ENCODE results near the gene NR2F1-AS1. TPM values are rescaled to one million over a fixed set of nuclear protein-coding genes. Genes with fewer than 3 reads are reported as not detected.

Gene NR2F1-AS1
- total RNA-seq, 1 donor from 2014 or later: 6.9 TPM

GRCh38 chr5:93364378-93364777 lies 216.6 kb downstream of the NR2F1-AS1 start:
- no peak overlapping the region for H3K4me3 ChIP-seq (ENCODE audit: insufficient read depth, low read depth, low read length)
- no peaks in the 10 kb centered on the region for H3K9me3 Mint-ChIP-seq (ENCODE audit: unreplicated experiment)
- H3K9me3 ChIP-seq (ENCODE audit: insufficient read depth, low read depth, low read length): no peaks in the 10 kb centered on the region
- no peak for FAIRE-seq
- no peak overlapping the region for H2AFZ ChIP-seq (ENCODE audit: low read depth, low read length)
- peaks cover 9% of the 10 kb centered on the region for H3K4me1 ChIP-seq (ENCODE audit: insufficient read depth, low read length)
- H3K9ac ChIP-seq (ENCODE audit: low read length): no peak overlapping the region
- no peaks in the 10 kb centered on the region for H3K79me2 ChIP-seq (ENCODE audit: insufficient read depth, low read length)
- H3K4me3 Mint-ChIP-seq (ENCODE audit: unreplicated experiment): no peak overlapping the region
- H3K36me3 Mint-ChIP-seq (ENCODE audit: low read depth, unreplicated experiment): no peaks in the 10 kb centered on the region
- no peak overlapping the region for H3K27ac ChIP-seq (ENCODE audit: low read depth, low read length)
- no peak for DNase-seq (ENCODE audit: low read depth)
- no peak overlapping the region for H3K27ac Mint-ChIP-seq (ENCODE audit: unreplicated experiment)
- TF ChIP-seq EZH2 (IDR thresholded peaks at IDR 0.05; ENCODE audit: insufficient read depth, low read length) (no peak), CTCF (IDR thresholded peaks at IDR 0.05; ENCODE audit: insufficient read depth, low read depth, low read length) (no peak)
- no peaks in the 10 kb centered on the region for H3K27me3 ChIP-seq (ENCODE audit: insufficient read depth, low read length)
- H3K4me2 ChIP-seq (ENCODE audit: low read length): no peak overlapping the region
- H3K4me1 Mint-ChIP-seq (ENCODE audit: low read depth, unreplicated experiment): peaks cover 5% of the 10 kb centered on the region
- H3K36me3 ChIP-seq (ENCODE audit: insufficient read depth, low read length): no peaks in the 10 kb centered on the region
- no peaks in the 10 kb centered on the region for H3K27me3 Mint-ChIP-seq (ENCODE audit: low read depth, unreplicated experiment)
- H4K20me1 ChIP-seq (ENCODE audit: insufficient read depth, low read length): no peaks in the 10 kb centered on the region

GRCh38 chr5:93360436-93361088 lies 220.5 kb downstream of the NR2F1-AS1 start:
- Mint-ChIP-seq H3K27me3 (ENCODE audit: low read depth, unreplicated experiment) (no peaks in the 10 kb centered on the region), H3K9me3 (ENCODE audit: unreplicated experiment) (no peaks in the 10 kb centered on the region), H3K27ac (ENCODE audit: unreplicated experiment) (no peak overlapping the region), H3K4me1 (ENCODE audit: low read depth, unreplicated experiment) (peaks cover 7% of the 10 kb centered on the region), H3K36me3 (ENCODE audit: low read depth, unreplicated experiment) (no peaks in the 10 kb centered on the region), H3K4me3 (ENCODE audit: unreplicated experiment) (no peak overlapping the region)
- Histone ChIP-seq H3K4me3 (ENCODE audit: insufficient read depth, low read depth, low read length) (no peak overlapping the region), H3K27ac (ENCODE audit: low read depth, low read length) (no peak overlapping the region), H2AFZ (ENCODE audit: low read depth, low read length) (no peak overlapping the region), H3K79me2 (ENCODE audit: insufficient read depth, low read length) (no peaks in the 10 kb centered on the region), H3K4me1 (ENCODE audit: insufficient read depth, low read length) (peaks cover 15% of the 10 kb centered on the region), H3K9me3 (ENCODE audit: insufficient read depth, low read depth, low read length) (no peaks in the 10 kb centered on the region), H3K9ac (ENCODE audit: low read length) (no peak overlapping the region), H3K27me3 (ENCODE audit: insufficient read depth, low read length) (no peaks in the 10 kb centered on the region), H3K36me3 (ENCODE audit: insufficient read depth, low read length) (no peaks in the 10 kb centered on the region), H3K4me2 (ENCODE audit: low read length) (peak overlapping the region; percentile 74), H4K20me1 (ENCODE audit: insufficient read depth, low read length) (no peaks in the 10 kb centered on the region)
- TF ChIP-seq CTCF (IDR thresholded peaks at IDR 0.05; ENCODE audit: insufficient read depth, low read depth, low read length): no peak
- TF ChIP-seq EZH2 (IDR thresholded peaks at IDR 0.05; ENCODE audit: insufficient read depth, low read length): no peak
- FAIRE-seq (no peak), DNase-seq (ENCODE audit: low read depth) (no peak)

- no peaks in the 10 kb centered on the region for H3K27me3 Mint-ChIP-seq (ENCODE audit: low read depth, unreplicated experiment)
- no peaks in the 10 kb centered on the region for H3K9me3 ChIP-seq (ENCODE audit: insufficient read depth, low read depth, low read length)
- H3K36me3 ChIP-seq (ENCODE audit: insufficient read depth, low read length): no peaks in the 10 kb centered on the region
- H3K27ac Mint-ChIP-seq (ENCODE audit: unreplicated experiment): no peak overlapping the region
- peak overlapping the region; percentile 74 for H3K4me2 ChIP-seq (ENCODE audit: low read length)
- H4K20me1 ChIP-seq (ENCODE audit: insufficient read depth, low read length): no peaks in the 10 kb centered on the region
- DNase-seq (ENCODE audit: low read depth): no peak
- peak overlapping the region; percentile 13 for H3K9ac ChIP-seq (ENCODE audit: low read length)
- H3K27me3 ChIP-seq (ENCODE audit: insufficient read depth, low read length): no peaks in the 10 kb centered on the region
- no peak overlapping the region for H3K4me3 ChIP-seq (ENCODE audit: insufficient read depth, low read depth, low read length)
- TF ChIP-seq EZH2 (IDR thresholded peaks at IDR 0.05; ENCODE audit: insufficient read depth, low read length) (no peak), CTCF (IDR thresholded peaks at IDR 0.05; ENCODE audit: insufficient read depth, low read depth, low read length) (no peak)
- no peak for FAIRE-seq
- H3K79me2 ChIP-seq (ENCODE audit: insufficient read depth, low read length): no peaks in the 10 kb centered on the region
- H3K4me3 Mint-ChIP-seq (ENCODE audit: unreplicated experiment): no peak overlapping the region
- H3K4me1 ChIP-seq (ENCODE audit: insufficient read depth, low read length): peaks cover 15% of the 10 kb centered on the region
- peaks cover 7% of the 10 kb centered on the region for H3K4me1 Mint-ChIP-seq (ENCODE audit: low read depth, unreplicated experiment)
- no peaks in the 10 kb centered on the region for H3K36me3 Mint-ChIP-seq (ENCODE audit: low read depth, unreplicated experiment)
- no peaks in the 10 kb centered on the region for H3K9me3 Mint-ChIP-seq (ENCODE audit: unreplicated experiment)
- H2AFZ ChIP-seq (ENCODE audit: low read depth, low read length): peak overlapping the region; percentile 37
- H3K27ac ChIP-seq (ENCODE audit: low read depth, low read length): peak overlapping the region; percentile 44
Measured at GRCh38 chr5:93359960-93360305, 221.1 kb downstream of the NR2F1-AS1 start.
